Measurements from ENCODE around the gene FLII.

DNA sequence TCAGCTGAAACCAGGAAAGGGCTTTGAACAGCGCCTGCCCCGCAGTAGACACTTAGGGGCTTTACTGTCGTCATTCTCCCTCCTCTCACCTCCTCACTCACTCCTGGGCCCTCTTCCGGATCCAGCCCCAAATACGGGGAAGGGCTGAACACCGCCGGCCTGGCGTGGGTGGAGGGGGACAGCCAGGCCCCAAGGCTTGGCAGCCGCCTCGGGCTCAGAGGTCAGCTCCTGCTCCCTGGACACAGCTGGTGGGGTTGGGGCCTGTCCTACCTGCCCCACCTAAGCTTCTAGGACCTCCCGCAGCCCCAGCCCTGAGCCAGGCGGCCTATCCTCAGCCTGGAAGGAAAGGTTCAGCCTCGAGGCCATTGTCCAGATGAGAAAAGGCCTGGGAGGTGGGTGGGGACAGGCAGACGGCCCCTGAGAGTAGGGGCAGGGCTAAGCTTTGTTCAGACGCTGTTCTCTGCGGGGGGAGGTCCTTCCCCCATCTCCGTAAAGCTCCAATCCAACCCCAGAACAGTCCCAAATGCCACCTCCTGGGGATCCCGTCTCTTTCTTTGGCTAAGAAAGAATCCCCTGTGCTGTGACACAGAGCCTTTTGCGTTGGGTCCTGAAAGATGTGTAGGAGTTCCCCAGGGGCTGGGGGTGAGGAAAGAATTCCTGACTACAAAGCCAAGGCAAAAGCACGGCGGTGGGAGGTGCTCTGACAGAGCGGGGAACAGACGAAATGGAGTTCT is 34.0 kb downstream of the FLII start:
- TF ChIP-seq, protein P1, sequence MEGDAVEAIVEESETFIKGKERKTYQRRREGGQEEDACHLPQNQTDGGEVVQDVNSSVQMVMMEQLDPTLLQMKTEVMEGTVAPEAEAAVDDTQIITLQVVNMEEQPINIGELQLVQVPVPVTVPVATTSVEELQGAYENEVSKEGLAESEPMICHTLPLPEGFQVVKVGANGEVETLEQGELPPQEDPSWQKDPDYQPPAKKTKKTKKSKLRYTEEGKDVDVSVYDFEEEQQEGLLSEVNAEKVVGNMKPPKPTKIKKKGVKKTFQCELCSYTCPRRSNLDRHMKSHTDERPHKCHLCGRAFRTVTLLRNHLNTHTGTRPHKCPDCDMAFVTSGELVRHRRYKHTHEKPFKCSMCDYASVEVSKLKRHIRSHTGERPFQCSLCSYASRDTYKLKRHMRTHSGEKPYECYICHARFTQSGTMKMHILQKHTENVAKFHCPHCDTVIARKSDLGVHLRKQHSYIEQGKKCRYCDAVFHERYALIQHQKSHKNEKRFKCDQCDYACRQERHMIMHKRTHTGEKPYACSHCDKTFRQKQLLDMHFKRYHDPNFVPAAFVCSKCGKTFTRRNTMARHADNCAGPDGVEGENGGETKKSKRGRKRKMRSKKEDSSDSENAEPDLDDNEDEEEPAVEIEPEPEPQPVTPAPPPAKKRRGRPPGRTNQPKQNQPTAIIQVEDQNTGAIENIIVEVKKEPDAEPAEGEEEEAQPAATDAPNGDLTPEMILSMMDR (IDR thresholded peaks at IDR 0.05; ENCODE audit: low read depth, low read length) = no peak
- no peak for TF ChIP-seq POLR2A (IDR thresholded peaks at IDR 0.05; ENCODE audit: extremely low read depth, insufficient read length)
- TF ChIP-seq, protein P2, sequence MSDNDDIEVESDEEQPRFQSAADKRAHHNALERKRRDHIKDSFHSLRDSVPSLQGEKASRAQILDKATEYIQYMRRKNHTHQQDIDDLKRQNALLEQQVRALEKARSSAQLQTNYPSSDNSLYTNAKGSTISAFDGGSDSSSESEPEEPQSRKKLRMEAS (IDR thresholded peaks at IDR 0.05; ENCODE audit: low read depth, low read length) = no peak

Data from NB4 (cell line).